Measurements from ENCODE around the gene TRIM58. TPM values are rescaled to one million over a fixed set of nuclear protein-coding genes. Genes with fewer than 3 reads are reported as not detected.

The TRIM58 gene
- total RNA-seq, 1 experiment from 2014 or later, result not detected

- no peaks in the 10 kb centered on the region for H3K4me1 ChIP-seq (ENCODE audit: low read length)
- no peak for DNase-seq
- no peaks in the 10 kb centered on the region for H3K9me2 ChIP-seq (replicated peaks; ENCODE audit: insufficient read depth, low read length)
- no peak overlapping the region for H3K4me2 ChIP-seq (ENCODE audit: low read depth, low read length, poor library complexity, severe bottlenecking)
- H4K20me1 ChIP-seq (ENCODE audit: insufficient read depth, low read depth, low read length), result no peaks in the 10 kb centered on the region
- no peaks in the 10 kb centered on the region for H3K79me2 ChIP-seq (ENCODE audit: low read length)
- no peak overlapping the region for H3K9ac ChIP-seq (ENCODE audit: low read length)
- no peak overlapping the region for H2AFZ ChIP-seq (ENCODE audit: low read length)
- no peak overlapping the region for H3K27ac ChIP-seq (ENCODE audit: low read length)
- no peaks in the 10 kb centered on the region for H3K36me3 ChIP-seq (ENCODE audit: insufficient read depth, low read length)
- no peaks in the 10 kb centered on the region for H3K27me3 ChIP-seq (ENCODE audit: low read length)
- no peak overlapping the region for H3K4me3 ChIP-seq (ENCODE audit: low read length)
- no peaks in the 10 kb centered on the region for H3K9me3 ChIP-seq (ENCODE audit: low read length)
These were observed 1.1 kb downstream of the TRIM58 start for GRCh38 chr1:247857985-247858619.

- Histone ChIP-seq H2AFZ (ENCODE audit: low read length) (no peak overlapping the region), H3K36me3 (ENCODE audit: insufficient read depth, low read length) (no peaks in the 10 kb centered on the region), H3K27me3 (ENCODE audit: low read length) (no peaks in the 10 kb centered on the region), H3K79me2 (ENCODE audit: low read length) (no peaks in the 10 kb centered on the region), H3K4me1 (ENCODE audit: low read length) (no peaks in the 10 kb centered on the region), H3K9me3 (ENCODE audit: low read length) (no peaks in the 10 kb centered on the region), H3K4me2 (ENCODE audit: low read depth, low read length, poor library complexity, severe bottlenecking) (no peak overlapping the region), H3K27ac (ENCODE audit: low read length) (no peak overlapping the region), H3K9ac (ENCODE audit: low read length) (no peak overlapping the region), H4K20me1 (ENCODE audit: insufficient read depth, low read depth, low read length) (no peaks in the 10 kb centered on the region), H3K9me2 (replicated peaks; ENCODE audit: insufficient read depth, low read length) (no peaks in the 10 kb centered on the region), H3K4me3 (ENCODE audit: low read length) (no peak overlapping the region)
- no peak for DNase-seq
These were observed 5.8 kb downstream of the TRIM58 start for GRCh38 chr1:247862756-247863155.

GRCh38 chr1:247864644-247865043 is 7.7 kb downstream of the TRIM58 start:
- no peak for DNase-seq
- no peak overlapping the region for H3K27ac ChIP-seq (ENCODE audit: low read length)
- no peaks in the 10 kb centered on the region for H4K20me1 ChIP-seq (ENCODE audit: insufficient read depth, low read depth, low read length)
- H3K27me3 ChIP-seq (ENCODE audit: low read length), result no peaks in the 10 kb centered on the region
- no peak overlapping the region for H3K4me2 ChIP-seq (ENCODE audit: low read depth, low read length, poor library complexity, severe bottlenecking)
- H3K9ac ChIP-seq (ENCODE audit: low read length), result no peak overlapping the region
- H3K9me2 ChIP-seq (replicated peaks; ENCODE audit: insufficient read depth, low read length), result no peaks in the 10 kb centered on the region
- peaks cover 2% of the 10 kb centered on the region for H3K9me3 ChIP-seq (ENCODE audit: low read length)
- H3K79me2 ChIP-seq (ENCODE audit: low read length), result no peaks in the 10 kb centered on the region
- H2AFZ ChIP-seq (ENCODE audit: low read length), result no peak overlapping the region
- no peaks in the 10 kb centered on the region for H3K4me1 ChIP-seq (ENCODE audit: low read length)
- H3K36me3 ChIP-seq (ENCODE audit: insufficient read depth, low read length), result no peaks in the 10 kb centered on the region
- no peak overlapping the region for H3K4me3 ChIP-seq (ENCODE audit: low read length)

GRCh38 chr1:247865416-247865815 is 8.4 kb downstream of the TRIM58 start:
- no peak overlapping the region for H3K9ac ChIP-seq (ENCODE audit: low read length)
- no peaks in the 10 kb centered on the region for H4K20me1 ChIP-seq (ENCODE audit: insufficient read depth, low read depth, low read length)
- peaks cover 10% of the 10 kb centered on the region for H3K9me3 ChIP-seq (ENCODE audit: low read length)

GRCh38 chr1:247883346-247883745 is 26.4 kb downstream of the TRIM58 start:
- Histone ChIP-seq H3K9me3 (ENCODE audit: low read length) (no peaks in the 10 kb centered on the region), H3K9me2 (replicated peaks; ENCODE audit: insufficient read depth, low read length) (no peaks in the 10 kb centered on the region), H3K27me3 (ENCODE audit: low read length) (no peaks in the 10 kb centered on the region), H3K9ac (ENCODE audit: low read length) (no peak overlapping the region), H3K27ac (ENCODE audit: low read length) (no peak overlapping the region), H3K4me3 (ENCODE audit: low read length) (no peak overlapping the region), H3K4me2 (ENCODE audit: low read depth, low read length, poor library complexity, severe bottlenecking) (no peak overlapping the region), H3K4me1 (ENCODE audit: low read length) (no peaks in the 10 kb centered on the region), H4K20me1 (ENCODE audit: insufficient read depth, low read depth, low read length) (no peaks in the 10 kb centered on the region), H2AFZ (ENCODE audit: low read length) (no peak overlapping the region), H3K36me3 (ENCODE audit: insufficient read depth, low read length) (no peaks in the 10 kb centered on the region), H3K79me2 (ENCODE audit: low read length) (no peaks in the 10 kb centered on the region)
- no peak for DNase-seq

More at GRCh38 chr1:247865416-247865815, 8.4 kb downstream of the TRIM58 start:
- H3K4me3 ChIP-seq (ENCODE audit: low read length), result no peak overlapping the region
- H3K27ac ChIP-seq (ENCODE audit: low read length), result no peak overlapping the region
- H3K9me2 ChIP-seq (replicated peaks; ENCODE audit: insufficient read depth, low read length), result no peaks in the 10 kb centered on the region
- no peaks in the 10 kb centered on the region for H3K36me3 ChIP-seq (ENCODE audit: insufficient read depth, low read length)
- no peak overlapping the region for H3K4me2 ChIP-seq (ENCODE audit: low read depth, low read length, poor library complexity, severe bottlenecking)
- H3K27me3 ChIP-seq (ENCODE audit: low read length), result no peaks in the 10 kb centered on the region
- no peaks in the 10 kb centered on the region for H3K79me2 ChIP-seq (ENCODE audit: low read length)
- DNase-seq, result no peak
- H2AFZ ChIP-seq (ENCODE audit: low read length), result no peak overlapping the region
- no peaks in the 10 kb centered on the region for H3K4me1 ChIP-seq (ENCODE audit: low read length)

- no peaks in the 10 kb centered on the region for H3K4me1 ChIP-seq (ENCODE audit: low read length)
- no peaks in the 10 kb centered on the region for H3K27me3 ChIP-seq (ENCODE audit: low read length)
- H3K9ac ChIP-seq (ENCODE audit: low read length), result no peak overlapping the region
- H2AFZ ChIP-seq (ENCODE audit: low read length), result no peak overlapping the region
- no peak for DNase-seq
- no peaks in the 10 kb centered on the region for H3K79me2 ChIP-seq (ENCODE audit: low read length)
- H3K36me3 ChIP-seq (ENCODE audit: insufficient read depth, low read length), result no peaks in the 10 kb centered on the region
- H4K20me1 ChIP-seq (ENCODE audit: insufficient read depth, low read depth, low read length), result no peaks in the 10 kb centered on the region
- no peak overlapping the region for H3K4me3 ChIP-seq (ENCODE audit: low read length)
- no peaks in the 10 kb centered on the region for H3K9me2 ChIP-seq (replicated peaks; ENCODE audit: insufficient read depth, low read length)
- H3K4me2 ChIP-seq (ENCODE audit: low read depth, low read length, poor library complexity, severe bottlenecking), result no peak overlapping the region
- no peak overlapping the region for H3K27ac ChIP-seq (ENCODE audit: low read length)
- H3K9me3 ChIP-seq (ENCODE audit: low read length), result no peaks in the 10 kb centered on the region
These were observed 27.9 kb downstream of the TRIM58 start for GRCh38 chr1:247884797-247885413.

GRCh38 chr1:247895163-247895637 is 38.2 kb downstream of the TRIM58 start, which contains the start of gene OR2W3:
OR2W3 (plus strand) TSS chr1:247895587; CDS start chr1:247895587, 0 bp downstream.
- Histone ChIP-seq H4K20me1 (ENCODE audit: insufficient read depth, low read depth, low read length) (no peaks in the 10 kb centered on the region), H3K27ac (ENCODE audit: low read length) (no peak within 1 kb of the TSS), H3K79me2 (ENCODE audit: low read length) (no peaks in the 10 kb centered on the region), H3K36me3 (ENCODE audit: insufficient read depth, low read length) (no peaks in the 10 kb centered on the region), H3K9ac (ENCODE audit: low read length) (no peak within 1 kb of the TSS), H3K9me3 (ENCODE audit: low read length) (no peaks in the 10 kb centered on the region), H3K4me3 (ENCODE audit: low read length) (no peak within 1 kb of the TSS), H3K4me1 (ENCODE audit: low read length) (no peaks in the 10 kb centered on the region), H3K27me3 (ENCODE audit: low read length) (no peaks in the 10 kb centered on the region), H3K9me2 (replicated peaks; ENCODE audit: insufficient read depth, low read length) (no peaks in the 10 kb centered on the region), H3K4me2 (ENCODE audit: low read depth, low read length, poor library complexity, severe bottlenecking) (no peak within 1 kb of the TSS), H2AFZ (ENCODE audit: low read length) (no peak within 1 kb of the TSS)
- no peak for DNase-seq

GRCh38 chr1:247895976-247896375 is 39.0 kb downstream of the TRIM58 start:
- no peak overlapping the region for H3K9ac ChIP-seq (ENCODE audit: low read length)

More at GRCh38 chr1:247895976-247896375, 39.0 kb downstream of the TRIM58 start:
- Histone ChIP-seq H3K9me3 (ENCODE audit: low read length) (no peaks in the 10 kb centered on the region), H3K4me3 (ENCODE audit: low read length) (no peak overlapping the region), H3K27ac (ENCODE audit: low read length) (no peak overlapping the region), H3K27me3 (ENCODE audit: low read length) (no peaks in the 10 kb centered on the region), H2AFZ (ENCODE audit: low read length) (no peak overlapping the region), H3K4me1 (ENCODE audit: low read length) (no peaks in the 10 kb centered on the region), H4K20me1 (ENCODE audit: insufficient read depth, low read depth, low read length) (no peaks in the 10 kb centered on the region), H3K4me2 (ENCODE audit: low read depth, low read length, poor library complexity, severe bottlenecking) (no peak overlapping the region), H3K36me3 (ENCODE audit: insufficient read depth, low read length) (no peaks in the 10 kb centered on the region), H3K79me2 (ENCODE audit: low read length) (no peaks in the 10 kb centered on the region), H3K9me2 (replicated peaks; ENCODE audit: insufficient read depth, low read length) (no peaks in the 10 kb centered on the region)
- no peak for DNase-seq
